Esophagus squamous epithelium (tissue), 5 donors: ENCODE results near the gene CHSY3. TPM values are rescaled to one million over a fixed set of nuclear protein-coding genes. Genes with fewer than 3 reads are reported as not detected.

ENCODE experiments used
- DNase-seq: peaks from one replicate; lab custom pipeline; 2025; lab: John Stamatoyannopoulos, UW
- H3K27ac ChIP-seq, 4 donors: fragments of 200-600 bp; sonication (generic); one replicate each; pipeline ENCODE4 v1.5.1; 2016 to 2019; ENCODE audit warnings: mild to moderate bottlenecking in 1 of 4
- H3K27me3 ChIP-seq, 4 donors: fragments of 200-600 bp; sonication (generic); 1 replicate in 3 of 4; 2 replicates in 1 of 4; pipeline versions ENCODE4 v1.5.1 to v1.6.0; 2017 to 2021; ENCODE audit warnings: antibody characterized with exemption in 1 of 4
- H3K36me3 ChIP-seq, 3 donors: fragments of 200-600 bp; sonication (generic); one replicate each; pipeline ENCODE4 v1.5.1; 2016 to 2019
- H3K4me1 ChIP-seq, 3 donors: fragments of 200-600 bp; sonication (generic); one replicate each; pipeline ENCODE4 v1.5.1; 2017 to 2019
- H3K4me3 ChIP-seq, 4 donors: fragments of 200-600 bp; sonication (generic); 1 replicate in 3 of 4; 2 replicates in 1 of 4; pipeline ENCODE4 v1.5.1; 2016 to 2019; ENCODE audit warnings: mild to moderate bottlenecking in 2 of 4, moderate library complexity in 1 of 4
- H3K9me3 ChIP-seq, 3 donors: fragments of 200-600 bp; sonication (generic); one replicate each; pipeline ENCODE4 v1.5.1; 2016 to 2019
- CTCF ChIP-seq, 6 experiments: fragments of 450-650 bp in 4 of 6; fragments of 200-600 bp in 2 of 6; sonication (generic) in 2 of 6; IDR thresholded peaks; one replicate each; pipeline ENCODE4 v1.5.1; 2016 to 2019; ENCODE audit warnings: antibody characterized with exemption in 6 of 6, mild to moderate bottlenecking in 4 of 6, moderate library complexity in 4 of 6
- POLR2A ChIP-seq, 4 donors: fragments of 450-650 bp; IDR thresholded peaks; one replicate each; pipeline ENCODE4 v1.6.1; 2017; ENCODE audit warnings: antibody characterized with exemption in 4 of 4, mild to moderate bottlenecking in 4 of 4, moderate library complexity in 3 of 4
- WGBS, 2 donors: methylation state at CpG; one replicate each; pipeline ENCODE4 v1.1.5; 2018; 5-methylcytosine and 5-hydroxymethylcytosine counted together
- intact Hi-C: fragments of 100-400 bp; cut with DNase I; formaldehyde crosslinking; loops from one replicate; pipeline ENCODE4 v1.15.0; 2022
- total RNA-seq, 4 donors: library from RNA; depleted of rRNA; stranded (reverse); fragments of >200 nt; gene quantifications; one replicate each; pipeline ENCODE4 v1.1.0, GENCODE V29; 2016
- donor health status: DM: yes; HTN: yes; CAD: no.

CHSY3 gene
- total RNA-seq, 4 donors from 2014 or later = 0.70 to 2.3 (median 1.3) TPM; not detected in 1

GRCh38 chr5:129972465-129973141 is 68.3 kb downstream of the CHSY3 start:
- Histone ChIP-seq H3K9me3 (no peaks in the 10 kb centered on the region), H3K27me3 (no peaks in the 10 kb centered on the region), H3K36me3 (no peaks in the 10 kb centered on the region), H3K4me1 (no peaks in the 10 kb centered on the region), H3K27ac (no peak overlapping the region), H3K4me3 (no peak overlapping the region)
- intact Hi-C loops = no loop called here
- DNase-seq = no peak
- no peak for TF ChIP-seq CTCF (IDR thresholded peaks at IDR 0.05)
- no peak for TF ChIP-seq POLR2A (IDR thresholded peaks at IDR 0.05)

- Histone ChIP-seq H3K4me3 (no peak overlapping the region), H3K27ac (no peak overlapping the region), H3K27me3 (no peaks in the 10 kb centered on the region), H3K4me1 (no peaks in the 10 kb centered on the region), H3K9me3 (no peaks in the 10 kb centered on the region), H3K36me3 (no peaks in the 10 kb centered on the region)
- TF ChIP-seq POLR2A (IDR thresholded peaks at IDR 0.05) (no peak), CTCF (IDR thresholded peaks at IDR 0.05) (no peak)
- DNase-seq = no peak
- 81 to 85% methylated on average over 1 to 2 of the region's 2 CpGs for whole genome bisulfite sequencing, 2 donors
- intact Hi-C loops = no loop called here
These were observed 69.6 kb downstream of the CHSY3 start for GRCh38 chr5:129973716-129974426.

DNA sequence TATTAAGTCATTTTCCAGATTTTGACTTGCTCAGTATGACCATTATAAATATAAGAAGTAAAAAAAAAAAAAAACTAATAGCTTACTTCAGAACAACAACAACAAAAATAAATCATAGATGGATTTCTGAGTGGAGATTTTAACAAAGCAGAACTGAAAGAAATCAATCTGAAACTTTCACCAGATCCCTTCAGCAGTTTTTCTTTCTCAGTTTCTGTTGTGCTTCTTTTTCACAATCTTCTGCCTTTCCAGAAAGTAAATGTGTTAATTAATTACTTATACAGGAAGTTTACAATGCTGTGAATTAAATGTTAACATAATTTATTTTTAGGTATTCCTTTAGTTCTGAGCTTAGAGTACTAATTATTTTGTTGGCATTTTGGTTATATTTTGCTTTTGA is 73.5 kb downstream of the CHSY3 start:
- no peak overlapping the region for H3K27ac ChIP-seq
- no peaks in the 10 kb centered on the region for H3K27me3 ChIP-seq
- no peaks in the 10 kb centered on the region for H3K36me3 ChIP-seq
- H3K9me3 ChIP-seq = no peaks in the 10 kb centered on the region
- TF ChIP-seq POLR2A (IDR thresholded peaks at IDR 0.05) = no peak
- no peak overlapping the region for H3K4me3 ChIP-seq
- DNase-seq = no peak
- intact Hi-C loops = no loop called here
- H3K4me1 ChIP-seq = no peaks in the 10 kb centered on the region

DNA sequence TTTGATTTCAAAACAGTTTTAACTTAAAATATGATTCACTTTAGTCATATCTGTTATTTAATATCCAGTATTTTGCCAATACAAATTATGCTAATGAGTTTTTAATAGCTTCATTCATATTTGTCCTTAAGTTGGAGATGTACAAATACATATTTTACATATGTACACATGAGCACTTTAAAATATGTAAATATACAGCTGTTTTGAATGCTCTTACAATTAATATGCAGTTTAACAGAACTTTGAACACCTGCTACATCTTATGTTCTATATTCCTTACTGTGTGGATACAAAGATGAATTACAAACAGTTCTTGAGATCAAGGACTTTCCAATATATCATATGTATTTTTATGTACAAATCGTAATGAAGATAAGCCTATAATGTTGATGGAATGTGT is 74.0 kb downstream of the CHSY3 start:
- H3K27me3 ChIP-seq = no peaks in the 10 kb centered on the region
- H3K4me1 ChIP-seq = no peaks in the 10 kb centered on the region
- intact Hi-C loops = no loop called here
- no peak overlapping the region for H3K27ac ChIP-seq
- no peak overlapping the region for H3K4me3 ChIP-seq
- no peak for TF ChIP-seq CTCF (IDR thresholded peaks at IDR 0.05)
- no peak for TF ChIP-seq POLR2A (IDR thresholded peaks at IDR 0.05)
- H3K9me3 ChIP-seq = no peaks in the 10 kb centered on the region
- DNase-seq = no peak
- 74 to 81% methylated on average over 1 of the region's 1 CpG for WGBS, 2 donors
- no peaks in the 10 kb centered on the region for H3K36me3 ChIP-seq

GRCh38 chr5:129988453-129988852 is 84.2 kb downstream of the CHSY3 start:
- TF ChIP-seq POLR2A (IDR thresholded peaks at IDR 0.05) = no peak
- TF ChIP-seq CTCF (IDR thresholded peaks at IDR 0.05) = no peak
- Histone ChIP-seq H3K27ac (no peak overlapping the region), H3K4me1 (no peaks in the 10 kb centered on the region), H3K36me3 (no peaks in the 10 kb centered on the region), H3K27me3 (no peaks in the 10 kb centered on the region), H3K4me3 (no peak overlapping the region), H3K9me3 (peaks cover 0 to 29% (median 20%) of the 10 kb centered on the region in 3 donors)
- intact Hi-C loops = no loop called here
- DNase-seq = no peak
